Prostate gland (tissue), 2 donors: Measurements from ENCODE around the gene FKRP.

Source experiments
- POLR2A ChIP-seq: fragments of 450-650 bp; IDR thresholded peaks from one replicate; pipeline ENCODE4 v1.6.1; 2016; ENCODE audit warnings: antibody characterized with exemption, mild to moderate bottlenecking
- TF ChIP-seq, protein P1 (sequence below), 4 experiments: fragments of 200-600 bp in 2 of 4; fragments of 450-650 bp in 2 of 4; sonication (generic) in 2 of 4; IDR thresholded peaks; 1 replicate in 3 of 4; 2 replicates in 1 of 4; pipeline ENCODE4 v1.5.1; 2016 to 2019; ENCODE audit warnings: antibody characterized with exemption in 4 of 4, mild to moderate bottlenecking in 2 of 4, moderate library complexity in 2 of 4

DNA sequence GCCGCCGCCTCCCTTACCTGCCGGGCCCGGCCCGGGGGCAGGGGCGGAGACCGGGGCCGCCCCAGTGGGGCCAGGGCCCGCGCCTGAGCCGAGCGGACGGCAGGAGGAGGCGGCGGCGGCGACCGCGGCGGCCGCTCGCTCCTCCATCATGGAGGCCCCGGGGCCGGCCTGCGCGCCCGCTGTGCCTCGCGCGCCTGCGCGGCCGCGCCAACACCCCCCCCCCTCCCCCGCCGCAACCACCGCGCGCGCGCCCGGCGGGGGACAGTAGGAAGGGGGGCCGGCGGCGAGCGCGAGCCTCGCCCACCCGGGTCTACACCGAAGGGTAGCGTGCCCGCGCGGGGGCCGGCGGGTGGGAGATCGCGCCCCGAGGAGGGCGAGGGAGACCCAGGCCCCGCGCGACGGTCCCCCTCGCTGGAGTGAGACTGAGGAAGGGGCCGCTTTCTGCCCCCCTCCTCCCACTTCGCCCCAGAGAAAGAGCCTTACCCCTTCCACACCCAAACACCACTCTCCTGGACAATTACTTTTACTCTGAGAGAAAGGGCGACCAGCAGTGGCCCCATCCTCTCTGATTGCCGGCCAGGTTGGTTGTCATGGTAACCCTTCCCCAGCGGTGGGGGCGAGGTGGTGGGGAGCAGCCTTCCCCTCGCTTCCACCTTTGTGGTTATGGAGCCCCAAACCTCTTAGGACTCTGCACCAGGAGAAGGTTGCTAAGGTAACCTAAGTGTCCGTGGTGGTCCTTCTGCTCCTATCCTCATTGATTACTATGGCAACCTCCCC, 612 bp downstream of the FKRP start, which contains the start of gene STRN4:
- TF ChIP-seq, protein P1, sequence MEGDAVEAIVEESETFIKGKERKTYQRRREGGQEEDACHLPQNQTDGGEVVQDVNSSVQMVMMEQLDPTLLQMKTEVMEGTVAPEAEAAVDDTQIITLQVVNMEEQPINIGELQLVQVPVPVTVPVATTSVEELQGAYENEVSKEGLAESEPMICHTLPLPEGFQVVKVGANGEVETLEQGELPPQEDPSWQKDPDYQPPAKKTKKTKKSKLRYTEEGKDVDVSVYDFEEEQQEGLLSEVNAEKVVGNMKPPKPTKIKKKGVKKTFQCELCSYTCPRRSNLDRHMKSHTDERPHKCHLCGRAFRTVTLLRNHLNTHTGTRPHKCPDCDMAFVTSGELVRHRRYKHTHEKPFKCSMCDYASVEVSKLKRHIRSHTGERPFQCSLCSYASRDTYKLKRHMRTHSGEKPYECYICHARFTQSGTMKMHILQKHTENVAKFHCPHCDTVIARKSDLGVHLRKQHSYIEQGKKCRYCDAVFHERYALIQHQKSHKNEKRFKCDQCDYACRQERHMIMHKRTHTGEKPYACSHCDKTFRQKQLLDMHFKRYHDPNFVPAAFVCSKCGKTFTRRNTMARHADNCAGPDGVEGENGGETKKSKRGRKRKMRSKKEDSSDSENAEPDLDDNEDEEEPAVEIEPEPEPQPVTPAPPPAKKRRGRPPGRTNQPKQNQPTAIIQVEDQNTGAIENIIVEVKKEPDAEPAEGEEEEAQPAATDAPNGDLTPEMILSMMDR (IDR thresholded peaks at IDR 0.05): no peak
- TF ChIP-seq POLR2A: peak; percentile 14
